ENCODE measurements around the gene ZNF92.

DNA sequence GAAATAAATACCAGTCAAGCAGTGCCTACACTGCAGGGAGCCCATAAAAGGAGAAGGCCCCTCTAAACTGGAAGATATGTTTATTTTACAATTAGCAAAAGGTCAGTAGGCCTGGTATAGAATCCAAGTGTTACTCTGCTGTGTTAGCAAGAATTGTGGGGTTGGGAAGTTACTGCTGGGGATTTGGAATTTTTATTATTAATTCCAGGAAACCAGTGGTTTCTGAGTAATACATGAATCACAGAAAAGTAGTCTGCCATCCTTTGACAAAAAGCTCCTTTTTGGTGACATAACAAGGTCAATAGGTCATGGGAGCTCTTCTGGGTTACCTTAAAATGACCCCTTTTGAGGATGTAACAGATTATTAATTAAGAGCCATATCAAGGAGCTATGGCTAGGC is 67.4 kb downstream of the ZNF92 start:
- TF ChIP-seq SP1 (IDR thresholded peaks at IDR 0.05): no peak
- TF ChIP-seq ZNF384 (IDR thresholded peaks at IDR 0.05): no peak
- TF ChIP-seq SUZ12 (IDR thresholded peaks at IDR 0.05): no peak
- no peak for TF ChIP-seq ARNT (IDR thresholded peaks at IDR 0.05)
- no peak for TF ChIP-seq CTBP1 (IDR thresholded peaks at IDR 0.05; ENCODE audit: borderline replicate concordance)
